Measurements from ENCODE around the gene TMEM132C. TPM values are rescaled to one million over a fixed set of nuclear protein-coding genes. Genes with fewer than 3 reads are reported as not detected.

TMEM132C gene
- total RNA-seq, 1 experiment from 2014 or later, result not detected

DNA sequence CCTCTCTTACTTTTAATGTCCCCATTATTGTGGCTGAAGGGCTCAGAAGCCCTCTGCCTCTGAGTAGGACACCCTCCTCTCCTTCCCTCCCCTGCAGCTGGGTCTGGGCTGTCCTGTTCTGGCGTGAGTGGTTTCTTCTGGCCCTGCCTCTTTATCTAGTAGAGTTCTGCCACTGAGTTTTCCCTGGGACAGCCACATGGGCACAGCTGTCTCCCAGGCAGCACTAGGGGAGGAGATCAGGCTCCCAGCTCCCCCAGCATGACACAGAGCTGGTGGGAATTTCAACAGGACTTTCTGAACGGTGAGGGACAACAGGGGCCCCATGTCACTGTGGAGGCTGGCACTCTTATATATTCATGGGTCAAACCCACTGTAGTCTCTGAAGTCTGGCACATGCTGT, 21.4 kb downstream of the TMEM132C start:
- DNase-seq (ENCODE audit: low spot score), result no peak

DNA sequence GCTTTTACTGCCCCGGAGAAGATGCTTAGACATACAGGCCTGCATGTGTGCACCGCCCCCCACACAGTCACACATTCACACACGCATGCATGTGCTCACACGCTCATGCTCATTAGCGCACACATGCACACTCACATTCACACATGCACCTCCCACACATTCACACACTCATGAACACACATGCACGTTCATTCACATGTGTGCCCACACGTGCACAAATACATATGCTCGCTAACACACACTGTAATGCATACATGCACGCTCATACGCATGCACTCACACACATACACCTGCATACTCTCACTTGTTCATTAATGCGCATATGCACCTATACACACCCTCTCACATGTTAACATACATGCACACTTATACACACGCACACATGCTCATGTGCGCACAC, 21.9 kb downstream of the TMEM132C start:
- DNase-seq (ENCODE audit: low spot score), result no peak

DNA sequence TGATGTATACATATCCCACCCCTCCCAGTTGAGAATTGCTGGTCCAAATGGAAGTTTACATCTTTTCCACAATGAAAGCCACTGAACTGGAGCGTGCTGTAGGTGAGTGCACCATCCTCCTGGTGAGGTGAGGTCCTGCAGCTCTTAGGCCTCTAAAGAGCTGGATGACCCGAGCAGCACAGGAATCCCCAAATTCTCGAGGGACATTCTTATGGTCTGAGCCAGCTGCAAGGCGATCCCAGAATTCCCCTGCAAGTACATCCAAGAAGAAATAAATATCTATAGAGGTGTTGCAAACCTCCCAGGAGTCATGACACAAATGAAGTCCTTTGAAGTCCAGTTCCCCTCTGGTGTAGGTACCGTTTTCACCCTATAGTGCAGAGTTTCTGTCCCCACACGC, 24.0 kb downstream of the TMEM132C start:
- DNase-seq (ENCODE audit: low spot score), result no peak

DNA sequence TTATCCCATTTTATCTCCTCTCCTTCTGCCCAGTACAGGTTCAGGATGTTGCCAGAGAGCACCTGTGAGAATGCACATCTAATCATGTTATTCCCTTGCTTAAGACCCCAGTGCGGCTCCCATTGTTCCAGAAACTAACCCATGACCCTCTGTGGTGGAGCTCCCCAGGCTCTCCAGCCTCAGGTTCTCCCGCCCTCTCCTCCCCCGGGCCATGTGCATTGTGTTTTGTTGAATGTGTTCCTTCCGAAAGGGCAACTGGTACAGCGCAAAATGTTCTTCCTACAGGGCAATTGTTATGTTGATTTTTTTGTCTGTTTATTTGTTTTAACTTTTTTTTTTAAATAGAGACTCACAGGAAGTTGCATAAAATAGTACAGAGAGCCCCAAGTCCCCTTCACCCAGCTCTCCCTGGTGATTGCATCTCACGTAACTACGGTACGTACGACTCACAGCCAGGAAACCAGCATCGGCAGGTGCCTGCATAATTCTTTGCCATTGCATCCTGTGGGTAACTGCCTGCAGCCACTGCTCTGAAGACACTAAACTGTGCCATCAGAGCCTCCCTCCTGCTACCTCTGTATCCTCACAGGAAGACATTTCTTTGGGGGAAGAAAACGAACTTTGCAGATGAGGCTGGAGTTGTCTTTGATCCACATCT, 31.2 kb downstream of the TMEM132C start:
- DNase-seq (ENCODE audit: low spot score), result no peak

DNA sequence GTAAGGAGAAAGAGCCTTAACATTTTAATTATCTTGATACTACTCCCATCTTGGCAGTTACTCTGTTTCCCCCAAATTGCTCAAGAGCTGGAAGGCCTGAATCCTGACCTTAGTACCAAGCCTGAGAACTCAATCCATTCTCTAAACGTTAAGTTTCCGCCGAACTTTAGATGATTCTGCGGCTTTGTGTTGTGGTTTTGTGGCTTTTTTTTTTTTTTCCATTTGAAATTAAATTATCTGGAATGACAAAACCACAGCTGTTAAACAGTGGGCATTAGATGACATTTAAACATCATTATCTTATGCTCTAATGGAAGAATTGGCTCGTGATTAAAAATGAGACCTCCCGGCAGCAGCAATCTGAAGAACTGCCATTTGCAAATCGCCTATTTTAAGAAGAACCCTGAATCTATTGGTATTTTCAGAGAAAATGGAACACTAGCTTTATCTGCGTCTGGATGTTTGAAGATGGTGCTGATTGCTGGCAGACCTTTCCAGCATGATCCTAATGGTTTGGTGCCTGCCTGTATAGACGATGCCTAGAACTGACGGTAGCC, 38.4 kb downstream of the TMEM132C start:
- DNase-seq (ENCODE audit: low spot score), result no peak

DNA sequence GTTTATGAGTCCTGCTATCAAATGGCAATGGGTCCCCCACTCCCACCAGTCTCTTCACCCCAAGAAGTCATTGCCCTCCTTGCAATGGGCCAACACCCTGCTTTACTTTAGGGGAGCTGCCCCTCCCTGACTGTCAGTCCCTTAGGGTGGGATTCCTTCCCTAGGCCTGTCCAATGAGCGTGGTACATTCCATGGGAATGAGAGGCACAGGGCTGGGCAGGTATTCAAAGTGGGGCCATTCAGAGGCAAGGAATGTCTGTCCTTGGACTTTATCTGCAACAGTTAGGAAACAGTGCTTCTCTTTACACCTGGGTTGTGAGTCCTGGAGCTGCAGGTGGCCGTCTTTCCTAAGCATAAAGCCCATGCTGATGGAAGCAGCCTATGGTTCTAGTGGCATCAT, 40.8 kb downstream of the TMEM132C start:
- no peak for DNase-seq (ENCODE audit: low spot score)

DNA sequence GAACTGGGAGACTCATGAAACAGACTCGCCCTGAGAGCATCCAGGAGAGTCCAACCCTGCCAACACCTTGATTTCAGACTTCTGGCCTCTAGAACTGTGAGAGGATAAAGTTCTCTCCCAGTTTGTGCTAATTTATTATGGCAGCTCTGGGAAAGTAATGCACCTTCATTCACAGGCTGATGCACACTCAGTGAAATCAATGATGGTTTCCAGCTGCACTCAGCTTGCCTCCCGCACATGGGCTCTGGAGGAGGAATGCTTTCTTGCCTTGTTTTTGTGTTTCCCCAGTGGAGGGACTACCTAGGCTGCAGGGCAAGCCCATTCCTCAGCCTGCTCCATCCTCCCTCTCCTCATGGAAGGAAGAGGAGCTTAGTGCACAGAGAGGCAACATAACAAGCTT, 45.7 kb downstream of the TMEM132C start:
- no peak for DNase-seq (ENCODE audit: low spot score)

DNA sequence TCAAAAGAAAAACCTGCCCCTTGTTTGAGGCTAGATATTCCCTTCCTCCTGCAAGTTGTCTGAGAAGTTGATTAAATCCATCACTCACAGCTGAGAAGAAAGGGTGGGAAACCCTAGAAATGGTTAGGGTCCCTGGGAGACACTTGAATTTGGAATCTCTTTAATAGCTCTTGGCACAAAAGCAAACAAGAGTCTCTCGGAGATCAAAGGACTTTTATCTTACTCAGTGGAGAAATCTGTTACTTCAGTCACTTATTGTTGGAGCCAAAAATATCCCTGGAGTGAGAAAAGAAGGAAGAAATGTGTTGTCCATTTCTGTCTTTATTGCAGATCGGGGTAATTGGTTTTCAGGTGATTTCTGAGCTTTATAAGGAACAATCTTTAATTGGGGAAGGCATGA, 47.0 kb downstream of the TMEM132C start:
- no peak for DNase-seq (ENCODE audit: low spot score)

DNA sequence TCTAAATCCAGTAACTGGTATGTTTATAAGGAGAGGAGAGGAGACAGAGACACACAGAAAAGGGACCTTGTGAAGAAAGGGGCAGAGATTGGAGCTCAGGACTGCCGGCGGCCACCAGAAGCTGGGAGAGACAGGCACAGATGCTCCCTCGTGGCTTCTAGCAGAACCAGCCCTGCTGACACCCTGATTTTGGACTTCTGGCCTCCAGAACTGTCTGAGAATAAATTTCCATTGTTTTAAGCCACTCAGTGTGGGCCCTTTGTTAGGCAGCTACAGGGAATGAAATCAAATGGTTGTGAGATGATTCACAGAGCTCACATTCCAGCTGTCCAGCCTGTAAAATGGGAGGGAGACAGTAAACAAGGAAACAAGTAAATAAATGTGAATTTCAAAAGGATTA, 47.6 kb downstream of the TMEM132C start:
- DNase-seq (ENCODE audit: low spot score), result no peak

DNA sequence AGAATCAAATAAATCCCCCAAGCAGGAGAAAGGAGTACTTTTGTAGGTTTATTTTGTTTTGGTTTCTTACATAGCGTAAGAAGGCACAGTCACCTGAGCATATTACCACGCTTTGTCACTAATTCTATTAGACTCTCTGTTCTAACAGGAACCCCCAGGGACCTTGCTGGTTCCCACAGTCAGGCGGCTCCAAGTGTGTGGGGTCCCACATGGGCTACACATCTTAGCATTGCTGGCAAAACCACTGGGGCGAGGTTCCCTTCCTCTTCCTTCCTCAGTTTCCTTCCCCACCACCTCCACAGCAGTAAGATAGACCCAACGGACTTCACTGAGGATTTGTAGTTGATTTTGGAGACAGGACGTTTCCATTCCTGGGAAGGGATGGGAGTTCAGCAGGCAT, 49.1 kb downstream of the TMEM132C start:
- no peak for DNase-seq (ENCODE audit: low spot score)

DNA sequence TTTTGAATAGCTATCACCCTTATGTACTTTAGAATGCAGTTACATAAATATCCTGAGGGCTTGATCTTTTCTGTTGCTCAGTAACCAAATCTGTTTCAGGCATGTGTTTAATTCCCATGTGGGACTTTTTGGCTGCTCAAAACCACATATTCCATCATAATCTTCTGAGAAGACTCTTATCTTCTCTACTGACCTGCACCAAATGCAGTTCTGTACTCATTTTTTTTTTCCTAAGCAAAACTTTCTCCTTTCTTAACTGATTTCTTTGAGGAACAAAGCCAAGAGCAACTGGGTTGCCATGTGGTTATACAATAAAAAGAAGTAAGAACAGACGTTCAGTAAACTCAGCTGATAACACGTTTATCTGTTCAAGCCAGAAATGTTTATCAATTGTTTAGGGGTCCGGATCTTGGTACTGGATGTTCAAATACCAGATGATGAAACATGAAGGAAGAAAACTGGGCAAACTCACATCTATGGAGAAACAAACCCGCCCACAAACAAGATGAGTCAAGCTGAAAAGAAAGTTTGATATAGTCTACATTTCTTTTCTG, 50.1 kb downstream of the TMEM132C start:
- no peak for DNase-seq (ENCODE audit: low spot score)

DNA sequence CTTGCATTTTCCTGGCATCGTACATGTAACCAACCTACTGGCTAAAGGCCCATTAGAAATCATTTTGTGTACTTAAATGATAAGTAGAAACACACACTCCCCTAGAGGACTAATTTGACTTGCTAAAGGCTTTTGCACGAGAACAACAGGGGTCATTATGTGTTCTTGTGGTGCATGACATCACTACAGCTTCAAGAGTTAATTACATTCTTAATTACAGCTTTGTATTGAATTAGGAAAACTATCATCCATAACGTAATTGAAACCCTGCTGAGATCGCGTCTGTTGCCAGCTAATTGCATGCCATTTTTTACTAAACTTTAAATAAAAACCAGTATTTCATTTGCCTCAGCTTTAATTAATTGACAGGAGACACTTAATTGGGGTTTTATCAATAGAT, 51.4 kb downstream of the TMEM132C start:
- DNase-seq (ENCODE audit: low spot score), result no peak

DNA sequence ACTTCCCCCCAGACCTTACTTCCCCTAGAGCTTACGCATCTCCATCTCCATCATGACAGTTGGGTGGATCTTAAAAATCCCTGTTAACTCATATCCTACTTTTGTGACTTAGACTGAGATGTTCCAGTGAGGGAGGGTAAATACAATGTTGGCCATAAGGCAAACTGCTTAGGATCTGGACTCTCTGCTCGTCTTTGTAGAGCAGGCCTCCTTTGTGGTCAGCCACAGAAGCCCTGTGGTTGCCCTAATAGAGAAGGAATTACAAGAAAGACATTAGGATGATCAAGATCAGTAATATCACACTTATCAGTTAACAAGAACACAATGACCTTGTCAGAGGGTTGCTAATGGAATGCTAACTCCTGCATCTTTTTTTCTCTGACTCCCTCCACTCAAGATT, 52.0 kb downstream of the TMEM132C start:
- no peak for DNase-seq (ENCODE audit: low spot score)

DNA sequence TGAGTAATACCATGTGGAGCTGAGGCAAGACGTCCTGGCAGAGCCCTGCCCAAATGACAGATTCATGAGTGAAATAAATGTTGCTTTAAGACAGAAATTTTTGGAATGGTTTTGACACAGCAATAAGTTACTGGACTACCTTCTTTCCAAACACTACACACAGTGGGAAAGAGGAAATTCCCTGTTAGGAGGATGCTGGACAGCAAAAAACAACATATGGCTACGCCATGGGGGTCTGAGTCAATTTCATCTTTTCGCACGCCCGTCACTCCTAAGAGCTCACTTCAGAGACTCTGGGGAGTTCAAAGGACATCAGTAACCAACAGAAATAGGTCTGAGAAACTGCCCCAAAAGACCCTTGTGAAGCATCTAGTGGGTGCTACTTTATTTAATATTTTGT, 55.4 kb downstream of the TMEM132C start:
- no peak for DNase-seq (ENCODE audit: low spot score)

DNA sequence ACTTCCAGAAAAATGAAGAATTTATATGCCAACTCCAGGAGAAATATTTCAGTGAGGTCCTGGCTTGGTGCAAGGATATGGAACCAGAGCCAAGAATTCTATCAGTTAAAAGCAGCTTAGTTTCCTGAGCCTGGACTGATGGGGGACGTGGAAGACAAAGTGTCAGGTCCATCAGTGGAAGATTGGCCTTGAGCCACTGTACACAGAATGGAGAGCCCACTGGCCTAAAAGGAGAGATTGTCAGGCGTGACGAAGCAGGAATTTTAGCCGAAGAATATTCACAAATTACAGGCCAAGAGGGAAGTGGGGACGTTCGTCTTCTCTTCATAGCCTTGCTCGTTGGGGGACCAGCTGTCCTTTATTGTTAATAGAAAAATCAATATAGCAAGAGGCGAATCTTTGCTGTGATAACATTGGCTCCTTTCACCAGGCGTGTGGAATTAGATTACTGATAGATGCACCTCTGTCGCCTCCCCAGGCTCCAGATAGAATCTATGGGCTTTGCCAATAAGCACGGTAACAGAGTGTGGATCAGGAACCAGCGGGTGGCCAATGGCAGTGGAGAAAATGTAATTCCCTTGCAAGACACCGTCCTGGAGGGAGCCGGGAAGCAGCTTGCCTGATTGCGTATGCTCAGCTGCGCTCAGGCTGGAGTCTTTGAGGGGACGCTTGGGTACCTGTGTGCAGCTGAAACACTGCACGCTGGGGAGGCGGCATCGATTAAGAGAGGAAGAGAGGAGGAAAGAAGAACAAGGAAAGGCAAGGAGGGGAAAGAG, 56.4 kb downstream of the TMEM132C start:
- no peak for DNase-seq (ENCODE audit: low spot score)

DNA sequence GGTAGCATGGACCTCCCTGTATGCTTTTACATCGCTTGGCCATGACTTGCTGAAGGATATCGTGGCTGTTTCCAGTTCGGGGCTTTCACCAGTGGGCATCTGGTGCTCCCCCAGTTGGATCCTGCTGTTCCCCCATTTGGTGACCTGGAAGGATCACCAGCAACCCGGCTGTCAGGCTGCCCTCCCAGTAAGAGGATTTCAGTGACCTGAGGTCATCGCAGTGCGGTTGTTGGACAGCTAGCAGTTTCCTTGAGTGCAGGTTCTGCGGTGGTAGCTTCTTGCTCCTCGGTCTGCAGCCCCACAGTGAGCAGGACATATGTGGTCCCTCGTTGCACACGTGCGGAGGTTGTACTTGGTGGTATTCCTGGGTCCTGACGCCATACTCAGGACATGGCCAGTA, 58.7 kb downstream of the TMEM132C start:
- no peak for DNase-seq (ENCODE audit: low spot score)

DNA sequence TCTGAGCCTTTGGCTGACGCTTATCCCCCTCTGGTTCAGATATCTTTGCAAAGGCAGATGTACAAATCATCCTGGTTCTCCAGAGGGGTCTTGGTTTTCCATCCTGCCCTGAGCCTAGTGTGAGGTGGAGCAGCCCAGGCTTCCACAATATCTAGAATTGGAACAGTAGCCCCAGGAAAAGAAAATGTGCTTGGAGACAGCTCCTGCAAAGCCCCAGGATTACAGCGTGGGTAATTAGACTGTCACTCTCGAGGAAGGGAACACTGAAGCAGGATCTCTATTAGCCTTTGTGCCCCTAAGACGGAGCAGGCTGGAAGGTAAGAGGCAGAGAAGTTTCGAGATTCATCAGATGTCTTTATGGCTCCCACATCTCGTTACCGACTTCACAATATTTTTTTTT, 59.4 kb downstream of the TMEM132C start:
- DNase-seq (ENCODE audit: low spot score), result no peak

DNA sequence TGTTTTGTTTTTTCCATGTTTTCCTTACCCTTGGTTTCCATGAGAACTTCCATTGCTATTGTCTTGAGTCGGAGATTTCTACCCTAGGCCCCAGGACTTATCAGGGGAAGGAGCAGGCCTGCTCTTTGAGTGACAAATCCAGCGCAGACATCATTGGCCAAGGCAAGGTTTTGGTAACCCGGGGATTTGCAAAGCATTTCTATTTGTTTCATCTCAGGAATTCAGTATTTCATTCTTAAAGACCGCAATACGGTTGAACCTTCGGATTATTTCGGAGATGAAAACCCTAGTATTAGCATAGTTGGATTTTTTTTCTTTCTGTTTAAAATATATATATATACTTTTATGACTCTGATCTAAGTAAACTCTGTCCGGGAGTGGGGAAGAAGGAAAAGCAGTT, 62.0 kb downstream of the TMEM132C start:
- no peak for DNase-seq (ENCODE audit: low spot score)

DNA sequence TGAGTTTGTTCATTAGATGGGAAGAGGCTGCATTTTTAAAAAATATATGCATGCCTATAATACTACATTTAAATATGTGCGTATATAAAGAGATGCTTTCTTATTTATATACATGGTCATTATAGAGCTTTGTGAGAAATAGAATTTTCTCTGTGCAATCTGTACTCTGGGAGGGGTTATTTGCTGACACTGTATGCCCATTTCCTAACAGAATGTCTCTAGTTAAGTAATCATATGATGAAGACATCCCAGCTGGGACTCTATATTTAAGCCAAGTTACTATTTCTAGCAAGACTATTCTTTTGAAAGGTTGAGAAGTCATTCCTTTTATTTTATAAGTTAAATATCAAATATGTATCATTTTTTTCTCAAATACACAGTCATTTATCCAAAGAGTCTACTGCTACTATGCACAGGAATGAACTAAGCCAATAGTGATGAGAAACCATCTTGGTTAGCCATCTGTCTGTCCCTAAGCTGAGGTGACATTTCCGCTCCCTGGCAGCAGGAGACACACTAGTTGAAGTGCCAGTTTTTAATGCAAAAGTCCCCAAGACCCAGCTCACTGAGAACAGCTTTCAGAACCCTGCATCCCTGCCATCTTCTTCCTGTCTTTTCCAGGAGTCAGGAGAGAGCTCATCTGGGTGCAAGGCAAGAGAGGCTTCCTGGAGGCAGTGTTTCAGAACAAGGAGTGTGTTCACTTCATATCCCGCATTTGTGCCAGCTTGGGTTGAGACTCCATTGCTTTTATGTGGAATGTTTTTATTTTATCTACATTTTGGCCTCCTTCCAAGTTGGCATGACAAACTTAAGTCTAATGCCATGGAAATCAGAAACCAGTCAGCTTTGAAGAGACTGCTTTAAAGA, 69.5 kb downstream of the TMEM132C start:
- no peak for DNase-seq (ENCODE audit: low spot score)

DNA sequence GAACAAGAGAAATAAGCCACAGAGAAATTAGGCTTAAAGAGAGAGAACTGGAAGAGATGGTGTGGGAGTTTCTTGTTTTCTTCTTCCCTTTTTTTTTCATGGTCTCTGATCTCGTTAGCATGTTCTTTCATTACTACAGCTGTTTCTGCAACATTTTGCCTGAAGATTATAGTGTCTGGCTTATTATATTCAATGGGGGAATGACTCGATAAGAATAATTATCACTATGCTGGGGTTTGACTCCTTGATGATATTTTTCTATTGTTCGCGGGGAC, 70.0 kb downstream of the TMEM132C start:
- DNase-seq (ENCODE audit: low spot score), result no peak

DNA sequence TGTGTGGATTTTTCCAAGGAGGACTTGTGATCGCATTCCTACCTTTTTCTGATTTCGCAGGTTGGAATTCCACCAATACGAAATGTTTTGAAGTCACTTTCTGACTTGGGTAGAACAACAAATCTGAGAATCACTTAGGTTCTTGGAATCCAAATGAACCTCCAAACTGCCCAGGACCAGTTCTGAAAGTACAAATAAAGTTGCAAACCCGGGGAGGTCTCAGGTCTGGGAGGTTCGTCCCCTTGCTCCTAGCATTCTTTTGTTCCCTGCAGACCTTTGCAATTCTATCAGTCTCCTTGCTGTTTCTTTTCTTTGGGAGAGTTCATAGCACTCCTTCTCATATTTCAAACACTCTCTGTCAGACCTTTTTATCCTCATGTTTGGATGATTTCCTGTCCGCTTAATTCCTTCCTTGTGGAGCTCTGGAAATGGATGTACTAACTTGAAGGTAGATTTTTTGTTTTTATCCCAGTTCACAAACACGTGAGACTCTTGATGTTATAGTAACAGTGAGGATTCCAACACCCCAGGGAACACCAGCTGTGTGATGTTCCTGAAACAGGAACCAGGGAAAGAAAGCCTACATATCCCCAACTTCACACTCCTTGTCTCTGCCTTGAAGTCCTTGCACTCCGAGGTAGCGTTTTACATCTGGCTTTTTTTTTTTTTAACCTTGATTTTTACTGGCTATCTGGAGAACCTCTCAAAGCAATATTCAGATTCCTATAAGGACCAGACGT, 70.6 kb downstream of the TMEM132C start:
- no peak for DNase-seq (ENCODE audit: low spot score)
